Smooth muscle cell (in vitro differentiated cells): ENCODE data around the gene IQSEC3. TPM values are rescaled to one million over a fixed set of nuclear protein-coding genes. Genes with fewer than 3 reads are reported as not detected.
"Not testable (repeated sequence)": the region's sequence is repeated elsewhere in the genome, so short reads cannot be mapped to it uniquely, and the experiment has no call there.

ENCODE experiments used
- DNase-seq: peaks from one replicate; lab custom pipeline; 2025; ENCODE audit not compliant: unreplicated experiment; lab: John Stamatoyannopoulos, UW
- H2AFZ ChIP-seq: fragments of 200-600 bp; sonication (generic); 2 replicates; pipeline ENCODE4 v1.6.0; 2016; ENCODE audit warnings: antibody characterized with exemption, low read depth, mild to moderate bottlenecking
- H3F3A ChIP-seq: fragments of 200-600 bp; sonication (generic); 2 replicates; pipeline ENCODE4 v1.6.0; 2017; ENCODE audit warnings: antibody characterized with exemption, low read depth
- H3K27ac ChIP-seq: fragments of 200-600 bp; sonication (generic); 2 replicates; pipeline ENCODE4 v1.5.1; 2016; ENCODE audit warnings: low read depth, mild to moderate bottlenecking
- H3K27me3 ChIP-seq: fragments of 200-600 bp; sonication (generic); 2 replicates; pipeline ENCODE4 v1.6.1; 2016; ENCODE audit warnings: low read depth, mild to moderate bottlenecking
- H3K36me3 ChIP-seq: fragments of 200-600 bp; sonication (generic); 2 replicates; pipeline ENCODE4 v1.5.1; 2016; ENCODE audit warnings: low read depth
- H3K4me1 ChIP-seq: fragments of 200-600 bp; sonication (generic); 2 replicates; pipeline ENCODE4 v1.5.1; 2016; ENCODE audit warnings: low read depth
- H3K4me2 ChIP-seq: fragments of 200-600 bp; sonication (generic); 2 replicates; pipeline ENCODE4 v1.6.0; 2016; ENCODE audit warnings: mild to moderate bottlenecking
- H3K4me3 ChIP-seq: fragments of 200-600 bp; sonication (generic); 2 replicates; pipeline ENCODE4 v1.5.1; 2016; ENCODE audit warnings: mild to moderate bottlenecking
- H3K79me2 ChIP-seq: fragments of 200-600 bp; sonication (generic); 2 replicates; pipeline ENCODE4 v1.6.0; 2016; ENCODE audit warnings: low read depth, mild to moderate bottlenecking
- H3K9ac ChIP-seq: fragments of 200-600 bp; sonication (generic); 2 replicates; pipeline ENCODE4 v1.6.0; 2016; ENCODE audit warnings: low read depth
- H3K9me3 ChIP-seq: fragments of 200-600 bp; sonication (generic); replicated peaks from 2 replicates; pipeline ENCODE4 v1.5.1; 2016; ENCODE audit warnings: low read depth
- H4K20me1 ChIP-seq: fragments of 200-600 bp; sonication (generic); 2 replicates; pipeline ENCODE4 v1.6.0; 2016; ENCODE audit warnings: low read depth
- CTCF ChIP-seq: fragments of 200-600 bp; sonication (generic); IDR thresholded peaks from 2 replicates; pipeline ENCODE4 v1.5.1; 2017; ENCODE audit warnings: borderline replicate concordance, mild to moderate bottlenecking, antibody characterized with exemption; ENCODE audit not compliant: insufficient read depth, poor library complexity, severe bottlenecking
- WGBS: methylation state at CpG from one replicate; pipeline ENCODE4 v1.1.7; 2016; ENCODE audit warnings: low lambda C conversion rate; 5-methylcytosine and 5-hydroxymethylcytosine counted together
- polyA plus RNA-seq: library from polyadenylated mRNA; unstranded; fragments of >200 nt; fragmentation: Nextera tagmentation; extraction: Ambion mirVana; gene quantifications from 2 replicates; pipeline ENCODE4 v1.2.1, GENCODE V29; 2016
- total RNA-seq: library from RNA; depleted of rRNA; stranded (reverse); fragments of >200 nt; gene quantifications from 2 replicates; pipeline ENCODE4 v1.2.3, GENCODE V29; 2014

IQSEC3 gene
- total and polyA plus RNA-seq, 2 experiments from 2014 or later, result 0.72 to 2.4 TPM

GRCh38 chr12:186006-186625, 119.5 kb downstream of the IQSEC3 start:
- Histone ChIP-seq H3F3A (peaks cover 6% of the 10 kb centered on the region), H3K9ac (no peak overlapping the region), H3K27ac (no peak overlapping the region), H3K4me1 (peaks cover 8% of the 10 kb centered on the region), H4K20me1 (no peaks in the 10 kb centered on the region), H3K27me3 (peaks cover 4% of the 10 kb centered on the region), H3K4me2 (no peak overlapping the region), H3K79me2 (no peaks in the 10 kb centered on the region), H3K9me3 (no peaks in the 10 kb centered on the region), H3K36me3 (no peaks in the 10 kb centered on the region), H3K4me3 (no peak overlapping the region), H2AFZ (no peak overlapping the region)
- WGBS, result 94% methylated on average over 11 of the region's 11 CpGs
- no peak for TF ChIP-seq CTCF
- DNase-seq, result no peak

GRCh38 chr12:187986-188909, 121.7 kb downstream of the IQSEC3 start:
- H3K9ac ChIP-seq, result not testable (repeated sequence)
- peak overlapping the region; percentile 98 for H2AFZ ChIP-seq
- WGBS, result 22% methylated on average over 48 of the region's 53 CpGs

GRCh38 chr12:188910-189621, 122.5 kb downstream of the IQSEC3 start:
- Histone ChIP-seq H3K4me2 (peak overlapping the region; percentile 97), H3K9ac (no peak overlapping the region), H3K4me3 (peak overlapping the region; percentile 80), H3K9me3 (no peaks in the 10 kb centered on the region), H3K27me3 (peaks cover 4% of the 10 kb centered on the region), H4K20me1 (no peaks in the 10 kb centered on the region), H2AFZ (peak overlapping the region; percentile 98), H3F3A (no peaks in the 10 kb centered on the region), H3K79me2 (no peaks in the 10 kb centered on the region), H3K4me1 (peaks cover 2% of the 10 kb centered on the region), H3K36me3 (no peaks in the 10 kb centered on the region), H3K27ac (no peak overlapping the region)
- 9% methylated on average over 40 of the region's 52 CpGs for WGBS
- DNase-seq, result peak; percentile 37
- TF ChIP-seq CTCF, result peak; percentile 71

More at GRCh38 chr12:187986-188909, 121.7 kb downstream of the IQSEC3 start:
- H3K27ac ChIP-seq, H3K27me3 ChIP-seq, H3K9me3 ChIP-seq, H3K79me2 ChIP-seq, H4K20me1 ChIP-seq, H3F3A ChIP-seq, H3K36me3 ChIP-seq, DNase-seq, H3K4me1 ChIP-seq: not testable (repeated sequence)
- Histone ChIP-seq H3K4me3 (peak overlapping the region; percentile 80), H3K4me2 (peak overlapping the region; percentile 97)

GRCh38 chr12:189622-189962, 123.0 kb downstream of the IQSEC3 start:
- WGBS, result 74% methylated on average over 6 of the region's 6 CpGs
- Histone ChIP-seq H3K4me3 (no peak overlapping the region), H3K36me3 (no peaks in the 10 kb centered on the region), H2AFZ (no peak overlapping the region), H3K4me2 (peak overlapping the region; percentile 97), H3K9ac (no peak overlapping the region), H3K9me3 (no peaks in the 10 kb centered on the region), H3K27me3 (peaks cover 4% of the 10 kb centered on the region), H3K79me2 (no peaks in the 10 kb centered on the region), H4K20me1 (no peaks in the 10 kb centered on the region), H3K4me1 (peaks cover 2% of the 10 kb centered on the region), H3F3A (no peaks in the 10 kb centered on the region), H3K27ac (no peak overlapping the region)
- TF ChIP-seq CTCF, result no peak
- DNase-seq, result no peak
